HG03108 (cell line): Measurements from ENCODE around the gene NEDD4L.
"Not testable (repeated sequence)": the region's sequence is repeated elsewhere in the genome, so short reads cannot be mapped to it uniquely, and the experiment has no call there.

ENCODE experiments used
- ATAC-seq: cut with Tn5 transposase; IDR thresholded peaks from one replicate; pipeline ENCODE4 v1.9.1; 2021; ENCODE audit warnings: moderate library complexity; ENCODE audit not compliant: unreplicated experiment

Gene NEDD4L

GRCh38 chr18:58148954-58149471 is 105.0 kb downstream of the NEDD4L start:
- ATAC-seq = peak; percentile 72

GRCh38 chr18:58150772-58151171 is 106.7 kb downstream of the NEDD4L start:
- ATAC-seq = no peak

GRCh38 chr18:58152216-58152615 is 108.2 kb downstream of the NEDD4L start:
- no peak for ATAC-seq

GRCh38 chr18:58152891-58153290 is 108.9 kb downstream of the NEDD4L start:
- no peak for ATAC-seq

- no peak for ATAC-seq
Measured at GRCh38 chr18:58156516-58156915, 112.5 kb downstream of the NEDD4L start.

- ATAC-seq = no peak
Measured at GRCh38 chr18:58157237-58157636, 113.2 kb downstream of the NEDD4L start.

GRCh38 chr18:58158008-58158407 is 114.0 kb downstream of the NEDD4L start:
- no peak for ATAC-seq

- no peak for ATAC-seq
Measured at GRCh38 chr18:58158459-58158858, 114.4 kb downstream of the NEDD4L start.

- no peak for ATAC-seq
Measured at GRCh38 chr18:58161659-58162058, 117.6 kb downstream of the NEDD4L start.

- no peak for ATAC-seq
Measured at GRCh38 chr18:58162127-58162526, 118.1 kb downstream of the NEDD4L start.

- ATAC-seq = no peak
Measured at GRCh38 chr18:58163004-58163590, 119.1 kb downstream of the NEDD4L start.

- ATAC-seq = no peak
Measured at GRCh38 chr18:58166278-58166844, 122.3 kb downstream of the NEDD4L start.

- ATAC-seq = no peak
Measured at GRCh38 chr18:58167073-58167472, 123.0 kb downstream of the NEDD4L start.

- ATAC-seq = no peak
Measured at GRCh38 chr18:58168221-58168620, 124.2 kb downstream of the NEDD4L start.

GRCh38 chr18:58168993-58169392 is 125.0 kb downstream of the NEDD4L start:
- no peak for ATAC-seq

- no peak for ATAC-seq
Measured at GRCh38 chr18:58169472-58169871, 125.4 kb downstream of the NEDD4L start.

- ATAC-seq = not testable (repeated sequence)
Measured at GRCh38 chr18:58170036-58170435, 126.0 kb downstream of the NEDD4L start.

- no peak for ATAC-seq
Measured at GRCh38 chr18:58172031-58172430, 128.0 kb downstream of the NEDD4L start.

- no peak for ATAC-seq
Measured at GRCh38 chr18:58174285-58174684, 130.3 kb downstream of the NEDD4L start.

GRCh38 chr18:58175122-58175785 is 131.2 kb downstream of the NEDD4L start:
- ATAC-seq = no peak

GRCh38 chr18:58175786-58176176 is 131.8 kb downstream of the NEDD4L start:
- ATAC-seq = no peak

- ATAC-seq = no peak
Measured at GRCh38 chr18:58177004-58177717, 133.1 kb downstream of the NEDD4L start.
